MM.1S (cell line): Measurements from ENCODE around the gene NRAP.

Experiments used
- DNase-seq: peaks from one replicate; pipeline ENCODE4 v3.0.0-alpha.2; 2015
- H2AFZ ChIP-seq: fragments of 300-600 bp; sonication (generic); 2 replicates; pipeline ENCODE4 v1.6.0; 2016; ENCODE audit warnings: antibody characterized with exemption, low read length
- H3F3A ChIP-seq: fragments of 300-600 bp; sonication (generic); 2 replicates; pipeline ENCODE4 v1.6.1; 2016; ENCODE audit warnings: mild to moderate bottlenecking, antibody characterized with exemption, low read length, moderate library complexity, mixed read lengths; ENCODE audit not compliant: insufficient read depth
- H3K27ac ChIP-seq: fragments of 300-600 bp; sonication (generic); 2 replicates; pipeline ENCODE4 v1.5.1; 2016; ENCODE audit warnings: mild to moderate bottlenecking, low read length
- H3K27me3 ChIP-seq: fragments of 300-600 bp; sonication (generic); replicated peaks from 2 replicates; pipeline ENCODE4 v1.6.0; 2016; ENCODE audit warnings: low read length; ENCODE audit not compliant: insufficient read depth
- H3K36me3 ChIP-seq: fragments of 300-600 bp; sonication (generic); replicated peaks from 2 replicates; pipeline ENCODE4 v1.6.1; 2016; ENCODE audit warnings: mild to moderate bottlenecking, low read length, mixed read lengths; ENCODE audit not compliant: insufficient read depth
- H3K4me1 ChIP-seq: fragments of 300-600 bp; sonication (generic); 2 replicates; pipeline ENCODE4 v1.6.1; 2016; ENCODE audit warnings: low read length, mixed read lengths
- H3K4me2 ChIP-seq: fragments of 300-600 bp; sonication (generic); 2 replicates; pipeline ENCODE4 v1.6.0; 2016; ENCODE audit warnings: low read depth, low read length
- H3K4me3 ChIP-seq: fragments of 300-600 bp; sonication (generic); 2 replicates; pipeline ENCODE4 v1.5.1; 2016; ENCODE audit warnings: low read length, mixed read lengths
- H3K79me2 ChIP-seq: fragments of 300-600 bp; sonication (generic); 2 replicates; pipeline ENCODE4 v1.6.1; 2016; ENCODE audit warnings: mixed run types, low read length, mixed read lengths
- H3K9ac ChIP-seq: fragments of 300-600 bp; sonication (generic); 2 replicates; pipeline ENCODE4 v1.6.1; 2016; ENCODE audit warnings: low read length, mixed read lengths
- H3K9me2 ChIP-seq: fragments of 300-600 bp; sonication (generic); replicated peaks from 2 replicates; pipeline ENCODE4 v1.6.1; 2016; ENCODE audit warnings: mild to moderate bottlenecking, low read length, mixed read lengths; ENCODE audit not compliant: insufficient read depth
- H3K9me3 ChIP-seq: fragments of 300-600 bp; sonication (generic); replicated peaks from 2 replicates; pipeline ENCODE4 v1.6.1; 2016; ENCODE audit warnings: mild to moderate bottlenecking, low read length, mixed read lengths; ENCODE audit not compliant: insufficient read depth
- H4K20me1 ChIP-seq: fragments of 300-600 bp; sonication (generic); 2 replicates; pipeline ENCODE4 v1.6.1; 2016; ENCODE audit warnings: mild to moderate bottlenecking, low read length, moderate library complexity, mixed read lengths; ENCODE audit not compliant: insufficient read depth
- CTCF ChIP-seq: fragments of 300-600 bp; sonication (generic); IDR thresholded peaks from 2 replicates; pipeline ENCODE4 v1.5.1; 2016; ENCODE audit warnings: antibody characterized with exemption, low read length, mixed read lengths
- EZH2 ChIP-seq: fragments of 300-600 bp; sonication (generic); optimal IDR thresholded peaks from 2 replicates; pipeline ENCODE3; 2017; ENCODE audit warnings: low read depth, mild to moderate bottlenecking, antibody characterized with exemption, low read length, mixed read lengths
- EZH2phosphoT487 ChIP-seq: fragments of 300-600 bp; sonication (generic); IDR thresholded peaks from 2 replicates; pipeline ENCODE4 v1.6.1; 2018; ENCODE audit warnings: antibody characterized with exemption, low read length

Gene NRAP

GRCh38 chr10:113583571-113583970 lies 80.3 kb downstream of the NRAP start:
- Histone ChIP-seq H3F3A (no peaks in the 10 kb centered on the region), H3K9me2 (no peaks in the 10 kb centered on the region), H3K36me3 (no peaks in the 10 kb centered on the region), H3K27me3 (no peaks in the 10 kb centered on the region), H2AFZ (no peak overlapping the region), H3K9ac (no peak overlapping the region), H3K27ac (no peak overlapping the region), H3K9me3 (no peaks in the 10 kb centered on the region), H4K20me1 (no peaks in the 10 kb centered on the region), H3K79me2 (no peaks in the 10 kb centered on the region), H3K4me1 (no peaks in the 10 kb centered on the region), H3K4me3 (no peak overlapping the region), H3K4me2 (no peak overlapping the region)
- no peak for DNase-seq
- TF ChIP-seq EZH2 = no peak
- TF ChIP-seq EZH2phosphoT487 = no peak
- no peak for TF ChIP-seq CTCF

- no peaks in the 10 kb centered on the region for H3K9me2 ChIP-seq
- no peaks in the 10 kb centered on the region for H3K36me3 ChIP-seq
- TF ChIP-seq CTCF = no peak
- TF ChIP-seq EZH2phosphoT487 = no peak
- no peak for TF ChIP-seq EZH2
- H3K27ac ChIP-seq = no peak overlapping the region
- no peaks in the 10 kb centered on the region for H3K27me3 ChIP-seq
- H3K4me3 ChIP-seq = no peak overlapping the region
- no peak overlapping the region for H2AFZ ChIP-seq
- H3K9me3 ChIP-seq = no peaks in the 10 kb centered on the region
- H3K9ac ChIP-seq = no peak overlapping the region
- H3K79me2 ChIP-seq = no peaks in the 10 kb centered on the region
- DNase-seq = no peak
- H3K4me1 ChIP-seq = no peaks in the 10 kb centered on the region
- H3K4me2 ChIP-seq = no peak overlapping the region
- H3F3A ChIP-seq = no peaks in the 10 kb centered on the region
- no peaks in the 10 kb centered on the region for H4K20me1 ChIP-seq
These were observed 82.7 kb downstream of the NRAP start for GRCh38 chr10:113581092-113581491.

GRCh38 chr10:113578773-113579172 lies 85.1 kb downstream of the NRAP start:
- no peaks in the 10 kb centered on the region for H3K4me1 ChIP-seq
- H3F3A ChIP-seq = no peaks in the 10 kb centered on the region
- H3K36me3 ChIP-seq = no peaks in the 10 kb centered on the region
- H3K9ac ChIP-seq = no peak overlapping the region
- no peak overlapping the region for H2AFZ ChIP-seq
- H3K9me2 ChIP-seq = no peaks in the 10 kb centered on the region
- TF ChIP-seq EZH2 (no peak), CTCF (no peak), EZH2phosphoT487 (no peak)
- no peaks in the 10 kb centered on the region for H4K20me1 ChIP-seq
- H3K27me3 ChIP-seq = no peaks in the 10 kb centered on the region
- no peak overlapping the region for H3K27ac ChIP-seq
- no peak for DNase-seq
- no peak overlapping the region for H3K4me3 ChIP-seq
- no peaks in the 10 kb centered on the region for H3K79me2 ChIP-seq
- H3K9me3 ChIP-seq = no peaks in the 10 kb centered on the region
- no peak overlapping the region for H3K4me2 ChIP-seq
